ENCODE results near the gene RASL12.

Gene RASL12

DNA sequence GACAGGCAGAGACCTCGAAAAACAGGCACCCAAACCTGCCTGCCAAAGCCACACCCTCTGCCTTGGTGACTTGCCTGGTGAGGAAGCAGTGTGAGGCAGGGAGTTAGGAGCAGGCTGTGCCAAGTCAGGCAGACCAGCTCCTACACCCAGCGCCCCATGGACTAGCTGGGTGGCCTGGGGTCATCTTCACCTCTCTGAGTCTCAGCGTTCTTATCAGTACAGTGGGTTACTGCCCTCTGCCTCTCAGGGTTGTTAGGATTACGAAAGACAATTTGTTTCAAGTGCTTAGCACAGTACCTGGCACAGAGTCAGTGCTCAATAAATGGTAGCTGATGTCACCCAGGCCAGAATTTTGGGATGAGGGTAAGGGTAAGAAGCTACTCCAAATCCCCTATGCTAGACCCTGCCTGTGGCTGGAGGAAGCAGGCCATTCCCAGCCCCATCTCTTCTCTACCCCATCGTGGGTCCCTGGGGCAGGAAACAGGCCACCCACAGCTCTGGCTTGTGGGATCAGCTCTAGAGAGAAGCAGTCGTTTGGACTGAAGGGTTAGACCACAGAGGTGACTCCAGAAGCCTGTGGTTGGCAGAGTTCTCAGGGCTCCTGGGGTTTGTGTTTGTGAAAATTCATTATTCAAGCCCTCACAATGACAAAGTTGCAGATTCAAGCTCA lies 12.5 kb downstream of the RASL12 start:
- peak; percentile 45 for DNase-seq (ENCODE audit: low spot score)

DNA sequence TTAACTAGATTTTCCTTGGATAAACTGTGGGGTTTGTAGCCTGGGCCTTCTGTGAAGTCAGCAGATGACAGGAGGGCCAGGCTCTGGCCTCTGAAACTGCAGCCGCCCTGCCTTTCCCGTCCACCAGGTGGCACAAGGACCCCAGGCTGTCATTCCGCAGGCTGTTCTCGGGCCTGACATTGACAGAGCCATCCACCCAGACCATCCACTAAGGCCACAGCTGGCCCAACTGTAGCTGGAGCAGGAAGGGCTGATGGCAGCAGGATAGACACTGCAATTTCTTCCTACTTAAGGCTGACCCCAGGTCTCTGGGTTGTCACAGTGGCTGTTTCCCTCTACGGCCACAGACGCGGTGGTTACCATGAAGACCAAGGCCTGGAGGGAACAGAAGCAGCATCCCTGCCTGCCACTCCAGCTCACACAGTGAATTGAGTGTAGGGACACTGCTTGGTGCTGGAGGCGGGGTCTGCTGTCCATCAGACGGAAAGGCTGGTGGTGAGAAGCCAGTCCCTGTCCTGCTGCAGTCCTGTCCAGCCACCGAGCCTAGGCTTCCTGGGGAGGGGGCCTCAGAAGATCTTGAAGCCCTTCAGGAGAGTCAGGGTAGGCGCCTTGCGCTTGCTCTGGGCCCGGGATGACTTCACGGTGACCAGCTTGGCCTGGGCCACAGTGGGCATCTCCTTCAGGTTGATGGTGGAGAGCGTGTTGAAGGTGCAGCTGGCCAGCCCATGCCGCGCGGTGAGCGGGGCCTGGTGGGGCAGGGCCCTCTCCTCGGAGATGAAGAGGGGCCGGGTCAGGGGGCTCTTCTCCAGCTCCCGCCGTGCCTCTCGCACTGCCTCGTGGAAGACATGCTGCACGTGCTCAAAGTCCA lies 13.2 kb downstream of the RASL12 start:
- DNase-seq (ENCODE audit: low spot score): peak; percentile 91

DNA sequence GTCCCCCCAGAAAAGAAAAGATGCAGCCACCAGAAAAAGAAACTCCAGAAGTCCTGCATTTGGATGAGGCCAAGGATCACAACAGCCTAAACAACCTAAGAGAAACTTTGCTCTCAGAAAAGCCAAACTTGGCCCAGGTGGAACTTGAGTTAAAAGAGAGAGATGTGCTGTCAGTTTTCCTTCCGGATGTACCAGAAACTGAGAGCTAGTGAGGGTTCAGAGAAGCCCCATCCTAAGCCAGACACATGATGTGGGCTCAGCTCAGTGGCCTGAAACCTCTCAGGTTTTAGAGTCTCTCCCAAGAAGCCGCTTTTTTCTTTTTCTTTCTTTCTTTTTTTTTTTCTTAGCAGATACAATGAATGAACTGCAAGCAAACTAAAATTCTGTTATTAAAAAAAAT lies 14.8 kb downstream of the RASL12 start:
- no peak for DNase-seq (ENCODE audit: low spot score)

DNA sequence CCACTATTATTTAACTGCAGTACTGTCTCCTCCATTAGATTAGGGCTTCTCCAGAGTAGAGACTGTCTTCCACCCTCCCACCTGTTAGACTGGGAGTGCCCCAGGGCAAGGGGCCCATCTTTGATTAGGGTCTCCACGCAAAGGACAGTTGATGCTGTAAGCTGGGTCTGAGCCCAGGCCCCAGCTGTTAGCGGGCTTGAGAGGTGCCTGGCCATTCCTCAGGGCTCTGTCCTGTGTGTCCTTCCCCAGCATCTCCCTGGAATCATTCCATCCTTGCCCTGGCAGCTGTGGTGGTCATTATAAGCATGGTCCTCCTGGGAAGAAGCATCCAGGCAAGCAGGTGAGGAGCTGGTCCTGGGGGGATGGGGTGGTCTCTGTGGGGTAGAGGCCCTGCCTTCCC lies 16.5 kb downstream of the RASL12 start:
- no peak for DNase-seq (ENCODE audit: low spot score)

DNA sequence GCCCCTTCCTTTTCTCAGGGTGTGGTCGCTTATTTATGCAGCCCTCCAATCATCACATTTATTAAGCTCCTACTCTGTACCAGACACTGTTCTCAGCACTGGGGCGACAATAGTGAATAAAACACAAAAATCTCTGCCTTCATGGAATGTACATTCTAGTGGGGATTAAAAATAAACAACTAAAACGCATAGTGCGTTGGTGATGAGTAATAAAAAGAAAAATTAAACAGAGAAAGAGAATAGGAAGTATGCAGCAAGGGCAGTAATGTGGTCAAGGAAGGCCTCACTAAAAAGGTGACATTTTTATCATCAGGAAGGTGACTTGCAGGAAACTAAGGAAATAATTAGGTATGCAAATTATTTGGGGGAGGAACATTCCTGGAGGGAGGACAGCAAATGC lies 17.5 kb downstream of the RASL12 start:
- no peak for DNase-seq (ENCODE audit: low spot score)

DNA sequence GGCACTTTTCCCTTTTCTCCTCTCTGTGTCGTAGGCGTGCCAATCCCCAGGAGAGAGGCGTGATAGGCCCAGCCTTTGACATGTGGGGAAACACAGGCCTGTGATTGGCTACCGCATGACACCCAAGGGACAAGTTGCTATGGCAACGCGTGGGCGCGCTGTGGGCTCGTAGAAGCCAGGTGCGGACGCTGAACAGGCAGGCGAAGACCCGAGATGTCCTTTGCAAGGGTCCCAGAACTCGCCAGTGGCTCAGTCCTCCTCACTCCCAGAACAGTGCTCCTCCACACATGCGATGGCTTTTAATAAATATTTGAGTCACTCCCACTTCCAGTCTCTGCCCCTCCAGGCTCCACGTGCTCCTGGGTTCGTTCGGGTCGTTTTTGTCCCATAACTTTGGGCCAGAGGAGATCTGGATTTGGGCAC lies 18.4 kb downstream of the RASL12 start:
- DNase-seq (ENCODE audit: low spot score): peak; percentile 99

DNA sequence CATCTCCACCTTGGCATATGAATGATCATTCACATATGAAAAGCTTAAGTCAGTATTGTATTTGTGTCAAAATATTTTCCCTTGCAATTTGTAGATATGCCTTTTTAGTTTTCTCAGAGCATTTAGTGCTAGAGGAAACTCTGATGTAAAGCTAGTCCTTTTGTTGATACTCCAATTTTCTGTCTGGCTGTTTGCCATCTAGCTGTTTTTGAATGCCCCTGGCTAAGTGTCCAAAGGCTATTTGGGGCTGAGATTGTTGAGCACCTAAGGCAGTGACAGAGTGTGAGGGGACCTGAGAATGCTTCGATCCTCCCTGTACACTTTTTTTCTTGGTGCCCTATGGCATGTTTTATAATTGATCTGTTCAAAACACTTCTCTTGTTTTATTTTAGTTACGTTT lies 19.6 kb downstream of the RASL12 start:
- DNase-seq (ENCODE audit: low spot score): no peak

DNA sequence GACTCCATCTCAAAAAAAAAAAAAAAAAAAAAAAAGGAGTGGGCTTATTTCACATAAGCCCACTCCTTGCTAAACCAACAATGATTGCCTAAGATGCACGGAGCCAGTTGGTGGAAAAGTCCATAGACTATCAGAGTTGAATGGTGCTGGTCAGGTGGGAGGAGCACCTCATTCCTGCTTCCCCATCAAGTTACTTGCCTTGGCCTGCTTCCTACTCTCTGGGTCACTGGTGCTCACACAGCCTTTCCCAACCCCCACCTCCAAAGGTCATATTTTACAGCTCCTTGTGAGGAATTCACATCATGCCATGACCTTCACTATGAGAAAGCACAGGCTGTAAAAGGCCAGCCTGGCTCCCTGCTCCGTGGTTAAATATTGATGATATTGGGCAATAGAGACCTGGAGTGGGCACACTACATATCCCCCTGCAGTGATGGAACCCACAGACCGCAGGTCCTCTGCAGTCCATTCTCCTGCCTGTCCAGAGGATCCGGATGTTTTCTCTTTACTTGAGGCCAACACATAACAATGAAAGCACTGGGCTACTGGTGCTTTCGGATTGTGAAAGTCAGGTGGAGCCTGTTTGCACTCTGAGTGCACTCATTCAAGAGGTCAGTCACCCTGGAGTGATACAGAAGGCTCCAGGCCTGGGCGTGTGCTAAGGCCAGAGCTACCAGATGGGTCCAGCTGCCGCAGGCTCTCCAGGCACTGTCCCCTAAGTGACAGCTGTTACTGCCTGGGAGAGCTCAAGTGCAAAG lies 22.9 kb downstream of the RASL12 start, which contains the start of gene SLC51B:
Gene SLC51B (plus strand): TSS at position 664 of the 758 bp plus-strand sequence. CDS start 4,618 bp downstream, outside the sequence.
- no peak for DNase-seq (ENCODE audit: low spot score)

DNA sequence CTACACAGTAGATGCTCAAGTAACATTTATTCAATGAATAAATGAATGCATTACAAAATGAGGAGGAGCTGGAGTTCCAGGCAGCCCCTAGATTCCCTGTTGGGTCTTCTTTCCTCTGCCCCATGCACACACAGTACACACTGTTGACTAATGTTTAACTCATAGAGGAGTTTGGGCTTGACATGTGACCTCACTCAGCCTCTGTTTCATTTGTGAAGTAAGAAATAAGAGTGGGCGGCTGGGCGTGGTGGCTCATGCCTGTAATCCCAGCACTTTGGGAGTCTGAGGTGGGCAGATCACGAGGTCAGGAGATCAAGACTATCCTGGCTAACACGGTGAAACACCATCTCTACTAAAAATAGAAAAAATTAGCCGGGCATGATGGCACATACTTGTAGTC lies 23.6 kb downstream of the RASL12 start:
- peak; percentile 31 for DNase-seq (ENCODE audit: low spot score)

DNA sequence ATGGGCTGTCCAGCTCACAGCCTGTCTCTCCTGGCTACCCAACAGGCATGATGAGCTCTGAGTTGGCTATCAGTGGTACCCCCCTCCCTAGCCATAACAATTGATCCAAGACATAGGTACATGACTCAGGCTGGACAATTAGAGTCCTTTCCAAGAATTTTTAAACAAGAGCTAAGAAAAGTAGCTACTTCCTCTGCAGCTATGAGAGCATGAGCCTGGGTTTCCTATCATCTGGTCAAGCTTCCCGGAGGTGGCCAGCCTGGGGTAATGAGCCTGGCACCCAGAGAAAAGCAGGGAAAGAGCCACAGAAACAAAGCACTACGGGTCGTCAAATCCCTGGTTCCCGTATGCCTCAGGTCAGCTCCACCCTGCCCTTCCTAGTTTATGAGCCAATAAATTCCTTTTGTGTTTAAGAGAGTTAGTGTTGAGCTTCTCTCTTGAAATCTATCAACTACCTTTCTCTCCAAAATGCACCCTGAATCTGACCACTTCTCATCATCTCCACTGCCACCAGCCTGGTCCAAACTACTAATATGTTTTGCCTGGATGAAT lies 24.9 kb downstream of the RASL12 start:
- DNase-seq (ENCODE audit: low spot score): no peak

DNA sequence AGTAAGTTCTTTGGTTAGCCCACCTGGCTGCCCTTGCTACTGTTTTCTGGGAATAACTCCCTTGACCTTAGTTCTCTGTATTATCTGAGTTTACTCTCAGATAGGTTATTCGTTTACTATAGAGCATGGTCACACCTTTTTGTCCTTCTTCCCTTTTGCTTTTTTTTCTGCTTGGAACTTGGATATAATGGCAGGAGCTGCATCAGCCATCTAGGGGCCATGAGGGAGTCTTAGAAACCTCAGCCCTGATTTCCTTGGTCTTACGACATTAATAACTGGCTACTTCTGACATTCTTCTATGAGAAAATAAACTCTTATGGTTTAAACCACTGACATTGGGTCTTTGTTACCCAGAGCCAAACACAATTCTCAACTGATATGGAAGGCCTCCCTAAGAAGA lies 26.0 kb downstream of the RASL12 start:
- DNase-seq (ENCODE audit: low spot score): no peak

DNA sequence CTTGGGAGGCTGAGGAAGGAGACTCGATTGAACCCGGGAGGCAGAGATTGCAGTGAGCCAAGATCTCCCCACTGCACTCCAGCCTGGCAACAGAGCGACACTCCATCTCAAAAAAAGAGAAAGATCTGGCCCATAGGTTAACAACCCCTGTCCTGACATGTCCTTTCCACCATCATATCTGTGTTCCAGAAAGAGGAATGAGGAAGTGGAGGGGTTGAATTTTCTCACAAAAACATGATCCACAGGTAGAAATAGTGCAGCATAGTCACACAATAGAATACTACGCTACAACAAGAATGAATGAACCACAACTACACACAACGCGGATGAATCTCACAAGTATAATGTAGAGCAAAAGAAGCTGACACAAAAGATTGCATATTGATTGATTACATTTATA lies 27.3 kb downstream of the RASL12 start:
- no peak for DNase-seq (ENCODE audit: low spot score)

DNA sequence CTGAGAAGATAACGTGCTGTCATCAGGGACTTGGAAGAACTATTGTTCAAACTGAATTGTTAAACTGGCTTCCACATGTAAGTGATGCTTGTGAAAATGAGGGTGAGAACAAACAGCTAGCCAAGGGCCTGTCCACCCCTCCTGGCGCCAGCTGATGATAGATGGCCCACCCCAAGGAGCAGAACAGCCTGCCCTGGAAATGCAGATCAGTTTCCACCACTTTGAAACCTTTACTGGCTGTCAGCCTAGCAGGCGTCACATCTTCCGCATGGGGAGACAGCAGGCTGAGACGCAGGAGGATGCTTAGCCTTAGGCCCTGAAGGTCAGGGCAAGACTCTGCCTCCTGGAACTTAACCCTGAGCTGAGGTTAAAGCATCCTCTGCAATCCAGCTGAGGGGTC lies 29.0 kb downstream of the RASL12 start:
- no peak for DNase-seq (ENCODE audit: low spot score)

DNA sequence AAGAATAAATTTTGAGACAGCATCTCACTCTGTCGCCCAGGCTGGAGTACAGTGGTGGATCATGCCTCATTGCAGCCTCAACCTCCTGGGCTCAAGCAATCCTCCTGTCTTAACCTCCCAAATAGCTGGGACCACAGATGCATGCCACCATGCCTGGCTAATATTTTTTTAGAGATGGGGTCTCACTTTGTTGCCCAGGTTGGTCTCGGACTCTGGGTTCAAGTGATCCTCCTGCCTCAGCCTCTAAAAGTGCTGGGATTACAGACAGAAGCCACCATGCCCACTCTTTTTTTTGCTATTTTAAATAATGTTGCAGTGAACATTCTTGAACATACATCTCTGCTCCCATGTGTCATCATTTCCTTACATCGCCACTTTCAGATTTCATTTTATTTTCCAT lies 29.4 kb downstream of the RASL12 start:
- DNase-seq (ENCODE audit: low spot score): no peak

DNA sequence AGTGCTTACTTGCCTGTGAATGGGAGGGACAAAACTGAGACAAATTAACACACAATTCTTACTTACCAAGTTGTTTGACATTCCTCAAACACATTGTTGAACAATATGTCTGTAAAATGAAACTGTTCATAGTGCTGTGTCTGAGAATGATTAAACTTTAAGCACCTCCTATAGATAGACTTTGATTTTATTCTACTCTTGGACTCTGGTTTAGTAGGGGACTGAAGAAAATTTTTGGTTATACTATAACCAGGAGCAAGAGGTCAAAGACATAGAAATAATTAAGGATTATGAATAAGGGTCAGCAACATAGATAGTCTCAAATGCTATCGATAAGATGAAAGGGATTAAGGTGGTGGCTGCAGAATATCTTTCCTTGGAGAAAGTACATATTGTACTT lies 30.5 kb downstream of the RASL12 start:
- no peak for DNase-seq (ENCODE audit: low spot score)

DNA sequence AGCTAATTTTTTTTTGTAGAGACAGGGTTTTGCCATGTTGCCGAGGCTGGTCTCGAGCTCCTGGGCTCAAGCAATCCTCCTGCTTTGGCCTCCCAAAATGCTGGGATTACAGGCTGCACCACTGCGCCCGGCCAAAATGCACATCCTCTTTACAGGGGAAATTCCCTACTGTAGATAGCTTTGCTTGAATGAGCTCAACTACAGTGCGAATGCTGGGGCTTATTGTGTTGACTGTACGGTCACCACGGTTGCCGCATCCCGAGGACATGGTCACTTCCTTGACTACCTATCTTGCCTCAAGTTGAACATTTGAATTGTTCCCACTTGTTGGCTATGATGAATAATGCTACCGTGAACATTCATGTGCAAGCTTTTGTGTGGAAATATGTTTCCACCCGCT lies 33.1 kb downstream of the RASL12 start:
- DNase-seq (ENCODE audit: low spot score): no peak

DNA sequence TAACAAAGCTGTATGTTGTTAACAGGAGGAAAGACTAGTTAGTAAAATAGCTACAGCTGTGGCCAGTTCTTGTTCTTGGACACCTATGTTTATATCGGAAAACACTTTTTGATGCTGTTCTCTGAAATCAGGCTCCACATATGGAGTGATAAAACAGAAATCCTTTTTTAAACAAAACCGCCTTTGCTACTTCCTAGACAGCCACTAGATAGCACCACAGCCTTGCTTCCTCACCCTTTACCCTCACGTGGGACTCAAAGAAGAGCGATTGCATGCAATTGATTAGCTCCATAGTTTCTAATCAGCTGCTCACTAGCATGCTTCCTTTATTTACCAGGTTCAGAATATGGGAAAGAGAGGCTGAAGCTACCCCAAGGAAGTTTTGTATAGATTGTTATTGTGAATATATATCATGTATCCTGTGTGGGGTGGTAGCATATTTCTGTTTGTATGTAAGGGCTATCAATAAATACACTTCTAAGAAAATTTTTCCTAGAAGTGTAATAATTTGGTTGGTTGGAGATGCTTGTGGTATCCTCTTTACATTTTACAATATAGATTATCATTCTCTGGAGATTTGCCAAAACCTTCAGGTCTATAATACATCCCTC lies 34.0 kb downstream of the RASL12 start:
- peak; percentile 71 for DNase-seq (ENCODE audit: low spot score)

DNA sequence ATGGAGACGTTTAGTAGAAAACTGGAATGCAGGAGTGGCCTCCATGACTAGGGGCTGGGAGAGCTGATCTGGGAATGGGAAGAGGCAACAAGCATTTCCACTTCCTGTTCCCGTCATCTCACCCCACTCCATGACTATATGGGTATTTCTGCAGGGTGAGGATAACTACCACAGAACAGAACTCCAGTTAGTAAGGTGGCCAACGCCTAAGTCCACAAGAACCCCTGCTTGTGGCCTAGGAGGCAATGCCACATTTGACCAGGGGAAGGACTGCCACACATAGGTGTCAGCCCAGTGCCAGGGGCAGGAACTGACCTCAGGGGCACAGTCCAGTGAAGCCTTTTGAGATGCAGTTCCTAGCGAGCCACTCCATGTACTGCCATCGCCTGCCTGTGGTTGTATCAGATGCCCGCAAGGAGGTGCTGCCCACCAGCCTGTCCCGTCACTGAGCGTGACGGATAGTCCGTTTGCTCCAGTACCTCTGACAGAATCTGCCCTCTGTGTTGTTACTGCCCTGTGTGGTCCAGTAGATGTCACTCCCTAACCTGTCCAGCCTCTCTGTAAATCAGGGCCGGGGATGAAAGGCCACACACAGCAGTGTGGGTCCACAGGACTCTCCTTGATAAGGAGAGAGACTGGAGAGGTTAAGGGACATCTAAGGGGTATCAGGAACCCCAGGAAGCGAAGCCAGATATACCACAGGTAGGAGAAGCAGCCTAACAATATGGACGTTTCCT lies 34.8 kb downstream of the RASL12 start:
- DNase-seq (ENCODE audit: low spot score): peak; percentile 66

DNA sequence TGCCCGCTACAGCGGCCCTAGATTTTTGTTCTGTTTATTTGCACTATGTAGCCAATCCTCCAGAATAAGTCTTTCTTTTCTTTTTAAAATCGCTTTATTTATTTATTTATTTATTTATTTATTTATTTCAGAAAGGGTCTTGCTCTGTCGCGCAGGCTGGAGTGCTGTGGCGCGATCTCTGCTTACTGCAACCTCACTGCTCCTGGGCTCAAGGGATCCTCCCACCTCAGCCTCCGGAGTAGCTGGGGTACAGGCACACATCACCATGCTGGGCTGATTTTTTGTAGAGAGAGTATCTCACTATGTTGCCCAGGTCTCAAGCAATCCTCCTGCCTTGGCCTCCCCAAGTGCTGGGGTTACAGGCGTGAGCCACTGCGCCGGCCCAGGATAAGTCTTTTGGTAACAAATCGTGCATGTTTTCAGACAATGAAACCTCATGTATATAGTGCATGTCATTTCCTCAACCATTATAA lies 38.0 kb downstream of the RASL12 start:
- DNase-seq (ENCODE audit: low spot score): no peak

DNA sequence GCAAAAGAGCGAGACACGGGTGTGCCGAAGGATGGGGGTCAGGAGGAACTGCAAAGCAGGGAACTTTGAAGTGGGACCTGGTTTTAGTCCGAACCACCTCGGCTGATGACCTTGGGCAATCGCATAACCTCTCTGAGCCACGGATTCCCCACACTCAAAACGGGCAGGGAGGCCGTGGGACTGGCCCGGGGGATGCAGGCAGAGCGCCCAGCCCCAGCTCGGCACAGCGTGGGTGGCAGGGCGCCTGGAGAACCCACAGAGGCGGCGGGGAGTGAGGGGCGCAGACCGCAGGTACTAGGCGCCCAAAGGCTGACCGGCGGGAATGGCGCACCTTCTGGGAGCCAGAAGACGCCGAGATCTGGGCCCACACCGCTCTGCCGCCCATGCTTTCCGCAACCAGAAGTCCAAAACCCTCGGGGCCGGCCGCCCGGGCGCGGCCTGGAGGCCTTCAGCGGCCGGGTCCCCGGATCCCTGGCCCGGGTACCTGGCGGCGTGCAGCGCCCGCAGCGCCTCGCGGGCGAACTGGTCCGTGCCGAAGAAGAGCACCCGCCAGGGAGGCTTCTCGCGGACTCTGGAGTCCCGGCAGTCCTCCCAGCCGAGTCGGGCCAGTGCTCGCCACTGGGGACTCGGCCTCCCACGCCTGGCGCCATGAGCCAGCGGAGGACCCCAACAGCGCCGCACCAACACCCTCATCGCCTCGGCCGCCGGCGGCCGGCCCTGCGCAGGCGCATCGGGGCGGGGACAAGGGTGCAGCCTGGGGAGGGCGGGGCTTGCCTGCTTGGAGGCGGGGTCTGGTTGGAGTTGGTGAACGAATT lies 38.7 kb downstream of the RASL12 start, which contains the start of gene MTFMT:
Gene MTFMT (minus strand): TSS at position 719 of the 815 bp plus-strand sequence. CDS start 26 bp downstream, at position 693.
- DNase-seq (ENCODE audit: low spot score): peak; percentile 100

All from GM03348 (cell line).